ENCODE results near the gene SGMS2.
A peak's percentile ranks its signal among the peaks of the same experiment; 100 is the strongest.

The SGMS2 gene

DNA sequence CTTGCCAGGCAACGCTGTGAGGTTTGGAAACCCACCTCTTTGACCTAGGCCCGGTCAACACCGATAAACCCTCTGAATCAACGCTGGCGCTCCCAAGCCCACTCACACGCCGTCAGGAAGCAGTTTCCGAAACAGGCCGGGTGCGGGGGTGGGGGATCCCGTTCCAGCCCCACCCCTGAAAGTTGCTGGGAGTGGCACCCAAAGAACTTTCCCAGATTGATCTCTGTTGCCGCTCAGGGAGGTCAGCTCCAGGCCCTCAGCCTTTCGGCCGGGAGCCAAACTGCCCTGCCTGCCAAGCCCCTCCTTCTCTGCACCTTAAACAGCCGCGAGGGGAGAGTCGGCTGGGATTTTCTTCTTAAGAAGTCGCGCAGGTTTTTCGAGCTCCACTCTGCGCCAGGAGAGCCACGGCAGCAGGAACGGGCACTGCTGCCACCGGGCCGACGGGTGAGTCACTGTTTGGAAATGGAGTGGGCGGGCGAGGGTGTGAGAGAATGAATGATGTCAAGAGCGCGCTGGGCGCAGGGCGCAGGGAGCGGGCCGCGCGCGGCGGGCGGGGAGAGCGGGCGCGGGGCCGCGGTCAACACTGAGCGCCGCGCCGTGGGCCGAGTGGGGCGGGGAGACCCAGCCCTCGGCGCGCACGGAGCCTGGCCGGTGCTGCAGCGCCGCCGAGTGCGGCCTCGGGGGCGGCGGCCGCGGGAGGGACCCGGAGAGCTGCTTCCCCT lies at the start of gene SGMS2:
Gene SGMS2, plus strand, starts transcription at position 583 of the 722 bp plus-strand sequence. CDS start 70,622 bp downstream, outside the sequence.
- no peak for DNase-seq (ENCODE audit: low spot score)

DNA sequence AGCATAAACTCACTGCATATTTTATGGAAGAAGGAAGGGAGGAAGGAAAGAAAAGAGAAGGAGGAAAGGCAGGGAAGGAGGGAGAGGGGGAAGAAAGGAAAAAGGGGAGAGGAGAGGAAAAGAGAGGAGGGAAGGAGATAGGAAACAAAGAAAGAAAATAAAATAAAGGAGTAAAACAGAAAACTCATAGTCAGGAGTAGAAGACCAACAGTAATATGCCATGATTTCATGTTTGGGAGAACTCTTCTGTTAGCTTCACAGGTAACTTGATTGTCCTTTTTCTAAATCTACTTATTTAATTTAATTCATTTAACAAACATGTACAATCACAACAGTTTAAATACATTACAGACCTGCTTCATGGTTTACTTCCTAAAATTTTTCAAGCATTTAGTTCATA lies 46.8 kb upstream of the SGMS2 start:
- DNase-seq (ENCODE audit: low spot score): no peak

DNA sequence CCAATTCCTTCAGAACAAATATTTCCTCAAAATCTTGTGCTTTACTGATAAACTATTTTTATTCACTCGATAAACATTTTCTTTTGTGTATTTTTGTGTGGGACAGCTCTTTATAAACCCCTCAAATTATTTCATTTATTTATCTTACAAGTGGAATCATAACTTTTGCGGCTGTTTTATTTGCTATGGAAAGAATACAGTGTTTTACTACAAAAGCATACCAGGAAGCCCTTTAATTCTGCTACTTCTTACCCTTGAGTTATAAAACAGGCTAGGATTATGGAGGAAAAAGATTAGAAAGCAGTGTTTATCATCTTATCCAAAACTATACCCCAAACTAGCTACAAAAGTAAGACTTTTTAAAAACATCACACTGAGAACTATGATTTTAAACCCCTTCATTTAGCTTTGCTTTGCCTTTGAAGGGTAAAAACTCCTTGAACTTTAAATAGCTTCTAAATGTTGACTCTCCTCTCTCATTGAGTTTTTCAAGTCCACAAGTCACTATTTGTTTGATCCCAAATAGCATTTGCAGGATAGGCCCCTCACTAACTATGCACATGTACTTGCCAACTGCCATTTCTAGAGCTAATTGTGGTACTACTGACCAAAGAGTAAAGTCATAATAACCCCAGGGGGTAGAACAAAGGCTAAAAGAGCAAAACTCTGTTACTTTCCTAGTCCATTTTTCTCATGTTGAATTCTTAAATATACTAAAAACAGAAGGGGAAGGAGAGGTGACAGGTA lies 45.8 kb upstream of the SGMS2 start:
- DNase-seq (ENCODE audit: low spot score): no peak

DNA sequence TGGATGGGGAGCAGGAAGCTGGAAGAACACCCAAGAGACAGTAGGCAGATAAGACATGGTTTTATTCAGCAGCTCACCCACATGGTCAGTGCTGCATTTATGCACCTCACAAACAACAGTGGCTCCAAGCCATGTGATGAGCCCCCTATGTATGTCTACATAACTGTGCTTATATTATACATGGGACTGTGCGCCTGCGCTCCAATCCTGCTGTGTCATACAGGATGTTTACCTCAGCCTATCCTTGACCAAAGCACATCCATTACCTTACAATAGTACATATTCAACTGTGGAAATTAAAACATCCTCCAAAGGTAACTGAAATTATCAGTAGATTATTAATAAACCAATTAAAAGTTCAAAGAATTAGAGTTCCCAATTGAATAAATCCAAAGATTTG lies 44.1 kb upstream of the SGMS2 start:
- peak; percentile 52 for DNase-seq (ENCODE audit: low spot score)

- DNase-seq (ENCODE audit: low spot score): no peak
Observed at GRCh38 chr4:107791902-107792301, 32.8 kb upstream of the SGMS2 start.

GRCh38 chr4:107792711-107793110 lies 32.0 kb upstream of the SGMS2 start:
- DNase-seq (ENCODE audit: low spot score): no peak

- no peak for DNase-seq (ENCODE audit: low spot score)
Observed at GRCh38 chr4:107793996-107794395, 30.7 kb upstream of the SGMS2 start.

GRCh38 chr4:107799669-107800450 lies 24.9 kb upstream of the SGMS2 start:
- DNase-seq (ENCODE audit: low spot score): no peak

GRCh38 chr4:107800706-107801105 lies 24.0 kb upstream of the SGMS2 start:
- no peak for DNase-seq (ENCODE audit: low spot score)

- no peak for DNase-seq (ENCODE audit: low spot score)
Observed at GRCh38 chr4:107801766-107802211, 22.9 kb upstream of the SGMS2 start.

DNA sequence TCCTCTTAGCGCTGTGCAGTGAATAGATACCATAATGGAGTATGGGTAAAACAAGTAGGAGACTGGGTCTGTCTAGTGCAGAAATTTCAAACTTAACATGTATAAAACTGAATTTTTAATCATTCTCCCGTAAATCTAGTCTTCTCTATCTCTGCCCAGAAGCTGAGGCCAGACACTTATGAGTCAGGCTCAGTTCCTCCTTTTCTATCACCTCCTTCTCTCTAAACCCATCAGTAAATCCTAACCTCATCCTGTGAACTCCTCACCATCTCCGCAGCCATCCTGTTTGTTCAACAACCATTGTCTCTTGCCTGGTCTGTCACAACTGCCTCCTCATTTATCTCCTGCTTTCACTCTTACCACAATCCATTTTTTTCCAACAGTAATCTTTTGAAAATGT lies 19.8 kb upstream of the SGMS2 start:
- no peak for DNase-seq (ENCODE audit: low spot score)

GRCh38 chr4:107806196-107806595 lies 18.5 kb upstream of the SGMS2 start:
- DNase-seq (ENCODE audit: low spot score): no peak

- no peak for DNase-seq (ENCODE audit: low spot score)
Observed at GRCh38 chr4:107808572-107808971, 16.2 kb upstream of the SGMS2 start.

DNA sequence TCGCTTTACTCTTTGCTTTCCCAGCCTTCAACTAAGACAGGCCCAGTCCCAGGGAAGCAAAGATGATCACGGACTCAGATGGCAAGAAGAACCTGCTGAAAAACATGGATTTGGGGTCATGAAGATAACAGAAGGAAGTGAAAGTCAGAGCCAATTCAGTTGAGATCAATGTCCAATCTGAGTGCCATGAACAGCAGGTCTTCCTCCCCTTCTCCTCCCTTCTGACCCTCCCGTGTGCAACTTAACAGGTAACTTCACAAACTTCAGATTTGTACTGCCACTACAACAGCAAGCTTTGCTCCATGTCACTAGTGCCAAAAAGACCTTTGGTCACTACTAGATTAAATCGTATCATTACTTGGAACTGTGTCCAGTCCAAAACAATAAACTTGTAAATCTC lies 15.5 kb upstream of the SGMS2 start:
- DNase-seq (ENCODE audit: low spot score): no peak

DNA sequence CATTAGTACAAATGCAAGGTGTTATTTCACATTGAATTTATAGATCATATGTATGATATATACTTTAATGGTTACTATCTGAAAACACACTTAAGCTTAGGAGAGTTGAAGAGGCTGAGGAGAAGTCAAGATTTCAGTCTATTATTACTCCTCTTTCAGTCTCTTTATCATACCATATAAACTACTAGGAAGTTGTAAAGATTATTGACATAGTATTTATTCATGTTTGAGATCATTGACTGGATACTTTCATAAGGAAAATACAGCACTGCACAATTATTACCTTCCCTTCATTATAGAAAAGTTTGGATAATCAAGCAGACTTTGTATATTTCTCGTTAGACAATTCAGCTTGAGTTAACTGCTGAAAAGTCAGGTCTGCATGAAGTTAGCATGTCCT lies 10.0 kb upstream of the SGMS2 start:
- DNase-seq (ENCODE audit: low spot score): no peak

DNA sequence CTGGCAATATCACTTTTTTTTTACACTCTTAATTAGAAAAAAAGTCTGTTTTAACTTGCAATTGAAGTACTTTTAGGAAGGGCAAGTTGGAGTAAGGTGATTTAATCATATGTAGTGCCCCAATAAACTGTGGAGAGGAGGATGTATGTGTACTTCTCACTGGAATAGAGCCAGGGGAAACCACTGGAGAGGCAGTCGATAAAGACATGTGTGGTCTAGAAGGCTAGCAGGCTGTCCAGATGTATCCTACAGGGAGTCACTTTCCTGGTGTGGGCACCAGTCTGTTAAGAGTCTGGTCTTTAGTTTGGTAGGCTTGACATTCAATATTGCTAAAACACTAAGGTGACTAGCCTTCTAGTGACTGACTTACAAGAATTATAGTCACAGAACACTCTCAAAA lies 9.6 kb upstream of the SGMS2 start:
- DNase-seq (ENCODE audit: low spot score): no peak

- DNase-seq (ENCODE audit: low spot score): no peak
Observed at GRCh38 chr4:107818301-107818910, 6.3 kb upstream of the SGMS2 start.

- no peak for DNase-seq (ENCODE audit: low spot score)
Observed at GRCh38 chr4:107823870-107824349, 822 bp upstream of the SGMS2 start.

DNA sequence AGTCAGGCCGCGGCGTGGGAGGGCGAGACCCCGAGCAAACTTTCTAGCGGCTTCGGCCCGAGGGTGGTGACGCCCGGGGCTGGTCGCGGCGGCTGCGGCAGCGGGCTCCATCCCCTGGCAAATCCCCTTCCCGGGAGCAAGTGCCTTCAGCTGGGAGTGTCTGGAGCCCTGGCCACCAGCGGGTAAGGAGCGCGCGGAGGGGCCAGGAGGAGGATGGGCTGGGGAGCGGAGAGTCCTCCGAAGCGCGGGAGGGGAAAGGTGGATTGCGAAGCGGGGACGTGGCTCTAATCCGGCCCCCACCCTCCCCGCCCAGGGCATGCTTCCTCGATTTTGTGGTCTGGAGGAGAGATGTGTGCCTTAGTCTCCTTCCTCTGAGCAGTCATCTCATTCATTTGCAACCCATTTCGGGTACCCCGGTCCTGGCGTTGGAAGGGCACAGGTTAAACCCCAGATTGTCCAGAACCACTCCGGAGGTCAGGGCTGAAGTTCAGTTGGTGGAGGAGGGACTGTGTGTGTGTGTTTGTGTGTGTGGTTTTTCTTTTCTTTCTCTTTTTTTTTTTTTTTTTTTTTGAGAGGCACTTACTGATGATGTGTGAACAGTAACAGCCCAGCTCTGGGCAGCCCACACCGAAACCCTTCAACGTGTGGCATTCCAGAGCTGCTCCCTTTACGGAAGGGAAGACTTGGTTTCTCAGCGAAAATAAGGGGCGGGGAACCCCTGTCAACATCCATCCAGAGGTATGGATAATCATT lies 516 bp downstream of the SGMS2 start:
- DNase-seq (ENCODE audit: low spot score): no peak

DNA sequence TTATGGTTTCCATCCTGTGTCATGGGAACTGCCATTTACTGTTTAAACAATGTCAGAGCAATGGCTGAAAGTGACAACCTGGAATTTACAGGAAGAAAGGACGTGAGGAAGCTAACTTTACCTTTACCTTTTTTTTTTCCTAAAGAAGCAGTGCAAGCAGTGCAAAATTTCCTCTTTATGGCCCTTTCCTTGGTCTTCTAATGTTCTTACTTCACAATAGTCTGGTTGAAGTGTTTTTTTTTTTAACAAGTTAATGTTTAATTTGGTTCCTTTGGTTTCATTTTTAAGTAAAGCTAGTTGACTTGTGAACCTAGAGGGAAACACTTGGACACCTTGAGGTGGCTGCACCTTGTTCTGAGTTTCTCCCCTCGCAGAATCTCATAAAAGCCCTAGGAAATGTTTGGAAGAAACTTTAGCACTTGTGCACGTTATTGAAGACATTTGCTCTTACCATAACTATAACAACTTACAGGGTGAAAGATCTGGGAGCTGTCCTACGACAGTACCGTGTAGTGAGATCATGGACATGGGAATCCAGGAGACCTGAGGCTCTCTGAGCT lies 1.8 kb downstream of the SGMS2 start:
- no peak for DNase-seq (ENCODE audit: low spot score)

Measured in NAMALWA (cell line).